NCI-H2081 treated with DMSO at 0.1 percent for 48 hours (cell line): ENCODE data around the gene ACOT12.

Experiments
- DNase-seq: peaks from one replicate; lab custom pipeline; 2025; lab: John Stamatoyannopoulos, UW

The ACOT12 gene

DNA sequence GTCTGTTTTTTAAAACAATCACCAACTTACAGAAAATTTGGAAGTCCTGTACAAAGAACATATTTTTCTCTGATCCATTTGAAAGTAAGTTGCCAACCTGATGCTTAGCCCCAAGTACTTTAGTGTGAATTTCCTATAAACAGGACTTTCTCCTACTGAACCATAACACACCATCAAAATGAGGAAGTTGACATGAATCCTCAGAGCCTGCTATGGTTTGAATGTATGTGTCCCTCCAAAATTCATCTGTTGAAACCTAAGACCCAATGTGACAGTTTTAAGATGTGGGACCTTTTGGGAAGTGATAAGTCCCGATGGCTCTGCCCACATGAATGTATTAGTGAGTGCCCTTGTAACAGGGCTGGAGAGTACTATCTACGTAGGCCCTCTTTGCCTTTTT, 6.4 kb upstream of the ACOT12 start:
- DNase-seq, result no peak

DNA sequence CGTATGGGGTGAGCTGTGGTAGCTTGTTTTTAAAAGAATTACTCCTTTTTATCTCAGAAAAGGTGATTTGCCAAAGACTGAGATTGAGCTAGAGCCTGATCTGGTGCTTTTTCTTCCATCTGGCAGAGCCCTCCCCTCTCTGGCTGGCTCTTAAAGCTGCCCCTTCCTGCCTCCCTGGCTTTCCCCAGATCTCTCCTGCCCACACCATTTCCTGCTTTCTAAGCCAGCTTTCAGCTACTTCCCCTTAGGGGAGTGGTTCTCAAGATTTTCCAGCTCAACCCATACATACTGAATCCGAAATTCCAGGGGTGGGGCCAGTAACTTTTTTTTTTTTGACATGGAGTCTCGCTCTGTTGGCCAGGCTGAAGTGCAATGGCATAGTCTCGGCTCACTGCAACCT, 4.8 kb upstream of the ACOT12 start:
- DNase-seq, result no peak

DNA sequence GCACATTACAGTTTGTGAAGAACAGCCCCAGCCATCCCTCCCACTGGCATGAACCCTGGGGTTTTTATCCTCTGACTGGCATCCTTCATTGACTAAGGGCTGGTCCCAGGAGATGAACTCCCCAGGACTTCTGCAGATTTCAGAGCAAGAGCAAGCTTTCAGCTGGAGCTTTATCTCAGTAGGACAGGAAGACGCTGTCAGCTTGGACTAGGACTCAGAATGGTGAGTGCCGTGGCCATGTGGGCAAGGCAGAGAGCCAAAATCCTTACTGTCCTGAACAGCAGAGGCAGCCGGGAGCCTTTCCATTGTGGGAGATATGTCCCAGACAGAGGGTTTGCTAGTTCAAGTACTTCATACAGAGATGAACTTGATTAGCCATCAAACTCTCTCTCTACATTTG, 3.2 kb upstream of the ACOT12 start:
- DNase-seq, result no peak

DNA sequence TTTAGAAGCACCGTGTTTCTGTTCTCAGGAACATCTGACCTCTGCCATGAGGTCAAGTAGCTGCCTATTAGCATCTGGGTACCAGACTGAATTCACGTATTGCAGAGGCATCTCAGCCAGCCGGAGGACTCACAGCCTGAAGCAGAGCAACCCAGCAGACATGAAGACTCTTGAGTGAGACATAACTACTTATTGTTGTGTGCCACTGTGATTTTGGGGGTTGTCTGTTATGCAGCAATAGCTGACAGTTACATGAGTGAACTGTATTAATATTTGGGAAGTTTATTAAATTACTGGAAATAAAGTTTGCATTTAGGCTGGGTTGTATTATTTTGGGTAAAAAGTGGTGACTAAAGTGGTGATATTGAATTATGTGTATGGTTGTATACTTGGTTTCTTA, 1.3 kb upstream of the ACOT12 start:
- no peak for DNase-seq

DNA sequence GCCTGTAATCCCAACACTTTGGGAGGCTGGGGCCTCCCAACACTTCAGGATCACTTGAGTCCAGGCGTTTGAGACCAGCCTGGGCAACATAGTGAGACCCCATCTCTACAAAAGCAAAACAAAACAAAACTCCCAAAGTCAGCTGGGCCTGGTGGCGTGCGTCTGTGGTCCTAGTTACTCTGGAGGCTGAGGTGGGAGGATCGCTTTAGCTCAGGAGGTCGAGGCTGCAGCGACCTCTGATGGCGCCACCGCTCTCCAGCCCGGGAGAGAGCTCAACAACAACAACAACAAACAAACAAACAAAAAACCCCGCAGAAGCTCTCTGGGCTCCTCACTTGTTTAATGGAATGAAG, 528 bp downstream of the ACOT12 start:
- no peak for DNase-seq

DNA sequence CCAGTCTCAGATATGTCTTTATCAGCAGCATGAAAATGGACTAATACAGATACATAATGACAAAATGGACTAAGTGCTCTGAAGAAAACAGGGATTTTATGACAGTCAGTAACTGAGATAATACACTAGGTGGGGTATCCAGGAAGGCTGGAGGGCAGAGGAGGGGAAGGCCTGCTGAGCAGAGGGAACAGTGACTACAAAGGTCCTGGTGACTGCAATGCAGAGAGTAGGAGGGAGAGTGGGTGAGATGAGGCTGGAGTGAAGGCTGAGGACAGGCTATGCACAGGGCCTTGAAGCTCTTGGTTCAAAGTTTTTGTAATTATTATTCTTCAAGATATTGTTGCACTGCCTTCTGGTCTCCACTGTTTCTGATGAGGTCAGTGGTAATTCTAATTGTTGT, 4.9 kb downstream of the ACOT12 start:
- no peak for DNase-seq

DNA sequence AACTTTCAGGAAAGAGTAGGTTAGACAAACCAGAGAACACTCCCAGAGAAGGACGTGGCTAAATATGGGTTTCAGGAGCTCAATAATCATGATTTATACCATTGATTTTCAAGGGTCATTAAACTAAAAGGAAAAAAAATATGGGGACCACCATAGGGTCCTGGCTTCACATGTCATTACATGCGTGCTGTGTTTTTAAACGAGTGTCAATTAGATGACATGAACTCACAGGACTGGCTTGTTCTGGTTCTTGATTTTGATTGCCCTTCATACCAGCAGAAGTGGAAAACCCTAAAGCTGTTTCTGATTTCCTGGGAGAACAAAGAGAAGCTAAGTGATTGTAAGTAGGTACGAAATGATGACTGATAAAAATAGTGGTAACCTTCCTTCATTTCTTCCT, 5.8 kb downstream of the ACOT12 start:
- DNase-seq, result no peak

DNA sequence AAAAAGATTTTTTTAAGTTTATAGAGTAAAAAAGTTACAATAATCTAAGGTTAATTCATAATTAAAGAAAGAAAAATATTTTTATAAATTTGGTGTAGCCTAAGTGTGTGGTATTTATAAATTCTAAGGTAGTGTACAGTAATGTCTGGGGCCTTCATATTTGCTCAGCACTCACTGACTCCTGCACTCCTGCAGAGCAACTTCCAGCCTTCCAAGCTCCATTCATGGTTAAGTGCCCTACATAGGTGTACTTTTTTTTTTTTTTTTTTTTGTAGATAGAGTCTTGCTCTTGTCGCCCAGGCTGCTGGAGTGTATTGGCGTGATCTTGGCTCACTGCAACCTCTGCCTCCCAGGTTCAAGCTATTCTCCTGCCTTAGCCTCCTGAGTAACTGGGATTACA, 10.1 kb downstream of the ACOT12 start:
- DNase-seq, result no peak

DNA sequence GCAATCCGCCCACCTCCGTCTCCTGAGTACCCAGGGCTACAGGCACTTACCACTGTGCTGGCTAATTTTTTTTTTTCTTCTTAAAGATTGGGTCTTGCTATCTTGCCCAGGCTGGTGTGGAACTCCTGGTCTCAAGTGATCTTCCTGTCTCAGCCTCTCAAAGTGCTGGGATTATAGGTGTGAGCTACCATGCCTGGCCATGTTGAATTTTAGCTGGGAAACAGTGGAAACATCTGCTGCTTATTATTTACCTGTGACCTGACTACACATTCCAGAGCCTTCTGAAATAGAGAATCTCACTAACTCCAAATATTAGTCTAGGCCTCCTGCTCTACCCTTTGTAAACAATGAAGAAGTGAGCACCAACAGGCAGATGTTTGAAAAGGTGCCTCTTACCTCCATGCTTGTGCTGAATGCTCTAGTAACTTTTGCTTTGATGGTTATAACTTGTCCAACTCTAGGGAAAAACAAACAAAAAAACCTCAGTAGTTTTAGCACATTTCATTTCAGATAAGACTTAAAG, 22.5 kb downstream of the ACOT12 start:
- no peak for DNase-seq

DNA sequence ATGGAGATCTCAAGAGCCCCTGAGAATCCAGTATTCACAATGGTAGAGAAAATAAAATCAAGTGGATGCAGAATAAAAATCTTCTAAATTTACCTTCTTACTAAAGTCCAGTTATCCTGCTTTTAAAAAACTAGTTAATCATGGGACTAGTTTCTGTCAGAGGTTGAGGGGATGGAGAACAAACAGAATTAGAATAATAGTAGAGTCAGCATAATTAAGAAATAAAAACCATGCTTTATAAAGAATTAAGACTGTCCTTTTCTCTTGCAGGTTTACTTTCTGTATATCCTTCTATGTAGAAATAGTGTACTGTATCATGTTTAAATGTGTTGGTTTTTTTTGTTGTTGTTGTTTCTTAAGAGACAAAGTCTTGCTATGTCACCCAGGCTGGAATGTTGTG, 23.0 kb downstream of the ACOT12 start:
- DNase-seq, result no peak

DNA sequence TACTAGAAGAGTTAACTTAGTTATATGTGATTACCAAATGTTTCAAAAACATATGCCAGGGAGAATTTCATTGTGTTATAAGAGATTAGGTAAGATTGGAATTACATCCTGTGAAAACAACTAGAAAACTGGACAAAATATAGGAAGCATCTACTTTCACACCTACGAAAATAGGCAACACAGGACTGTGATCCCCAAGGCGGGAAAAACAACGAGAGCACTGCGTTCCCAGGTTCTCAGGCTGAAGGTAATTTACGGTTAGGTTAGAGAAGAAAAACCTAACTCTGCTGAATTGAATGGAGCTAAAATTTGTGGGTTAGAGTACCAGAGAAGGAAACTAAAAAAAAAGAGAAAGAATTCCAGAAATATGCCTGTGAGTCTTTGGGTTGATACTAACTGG, 28.4 kb downstream of the ACOT12 start:
- no peak for DNase-seq

DNA sequence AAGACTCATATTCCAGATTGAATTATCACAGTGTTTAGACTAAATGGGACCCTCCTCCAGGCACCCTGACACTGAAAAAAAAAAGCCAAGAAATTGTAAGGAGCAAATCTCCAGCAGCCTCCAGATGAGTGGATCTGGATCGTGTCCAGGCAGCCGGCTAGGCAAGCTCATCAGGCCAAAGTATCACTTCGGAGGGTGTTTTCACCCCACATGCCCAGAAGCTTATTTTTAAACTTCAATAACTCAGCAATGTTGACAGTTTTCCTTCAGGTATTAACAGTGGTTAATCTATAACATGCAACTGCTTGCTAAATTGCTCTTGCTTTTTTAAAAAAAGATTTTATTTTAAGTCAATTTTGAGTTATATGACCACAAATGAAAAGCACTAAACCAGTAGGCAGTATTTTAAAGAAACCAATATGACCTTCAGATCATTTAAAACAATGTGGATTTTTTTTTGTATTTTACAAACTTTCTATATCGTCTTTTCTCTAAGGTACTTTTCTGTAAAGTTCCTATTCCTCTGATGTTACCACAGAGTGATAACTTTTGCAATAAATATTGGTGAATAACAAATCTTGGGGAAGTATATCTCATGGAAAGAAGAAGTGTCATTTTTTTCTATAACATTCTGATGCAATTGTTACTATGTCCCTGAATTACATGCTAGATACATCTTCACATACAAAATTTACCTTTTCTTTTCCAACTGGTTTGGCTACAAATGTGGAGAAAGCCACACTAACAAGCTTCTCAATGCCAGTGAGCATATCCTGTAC, 30.7 kb downstream of the ACOT12 start:
- DNase-seq, result no peak

DNA sequence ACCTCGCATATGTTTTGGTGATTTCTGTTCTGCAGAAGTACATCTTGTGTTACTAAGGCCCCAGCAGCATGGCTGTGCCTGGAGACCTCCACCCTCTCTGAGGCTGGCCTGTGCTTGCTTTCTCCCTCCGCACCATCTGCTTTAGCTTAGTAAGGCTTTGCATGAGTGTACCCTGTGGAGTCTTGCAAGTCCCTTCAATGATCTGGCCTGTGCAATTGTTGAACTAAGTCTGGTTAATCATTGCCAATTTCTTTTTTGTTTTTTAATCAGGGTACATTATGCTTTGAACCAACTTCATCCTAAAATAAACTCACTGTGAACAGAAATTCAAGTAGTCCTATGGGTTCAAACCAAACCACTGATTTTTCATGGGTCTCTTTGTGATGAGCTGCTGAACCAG, 32.3 kb downstream of the ACOT12 start:
- DNase-seq, result no peak

DNA sequence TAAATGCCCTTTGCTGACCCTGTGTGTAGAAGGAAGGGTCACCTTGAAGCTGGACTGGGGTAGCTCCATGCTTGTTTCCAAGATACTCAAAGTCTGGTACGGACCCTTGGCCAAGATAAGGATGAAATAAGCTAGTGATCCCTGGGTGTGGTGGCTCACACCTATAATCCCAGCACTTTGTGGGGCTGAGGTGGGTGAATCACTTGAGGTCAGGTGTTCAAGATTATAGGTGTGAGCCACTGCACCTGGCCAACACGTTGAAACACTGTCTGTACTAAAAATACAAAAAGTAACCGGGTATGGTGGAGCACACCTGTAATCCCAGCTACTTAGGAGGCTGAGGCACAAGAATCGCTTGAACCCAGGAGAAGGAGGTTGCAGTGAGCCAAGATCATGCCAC, 33.3 kb downstream of the ACOT12 start:
- DNase-seq, result no peak

DNA sequence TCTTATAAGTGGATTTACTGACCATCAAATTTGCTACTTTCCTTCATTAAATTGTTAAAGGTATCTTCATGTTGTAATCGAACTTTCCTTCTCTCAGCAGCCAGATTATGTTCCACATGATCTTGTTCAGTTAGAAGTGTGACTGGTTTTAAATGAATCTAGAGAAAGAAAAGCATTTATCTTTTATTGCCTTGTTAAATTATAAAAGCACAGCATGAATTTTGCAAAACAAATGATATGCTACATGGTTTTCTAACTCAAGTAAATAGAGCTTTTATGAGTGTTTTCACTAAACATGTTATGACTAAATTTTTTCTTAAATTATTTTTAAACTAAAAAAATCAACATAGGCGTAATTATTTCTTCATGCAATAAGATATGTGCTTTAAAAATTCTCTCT, 34.1 kb downstream of the ACOT12 start:
- no peak for DNase-seq

DNA sequence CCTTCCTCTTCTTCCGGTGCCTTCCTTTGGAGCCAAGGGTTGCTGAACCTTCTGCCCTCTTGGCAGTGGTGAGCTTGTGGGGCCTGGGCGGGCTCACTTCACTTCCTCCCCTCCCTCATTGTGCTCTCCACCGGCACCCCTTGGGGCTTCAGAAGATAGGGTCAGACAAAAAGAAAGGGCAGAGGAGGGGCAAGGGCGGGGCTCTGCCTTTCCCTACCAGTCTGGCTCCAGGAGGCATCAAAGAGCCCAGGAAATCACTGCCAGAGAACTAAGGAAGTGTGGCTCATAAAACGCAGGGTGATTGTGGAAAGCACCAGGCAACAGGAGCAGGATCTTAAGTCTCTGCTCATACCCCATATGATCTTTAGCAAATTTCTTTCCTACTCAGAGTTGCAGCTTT, 34.8 kb downstream of the ACOT12 start:
- no peak for DNase-seq

DNA sequence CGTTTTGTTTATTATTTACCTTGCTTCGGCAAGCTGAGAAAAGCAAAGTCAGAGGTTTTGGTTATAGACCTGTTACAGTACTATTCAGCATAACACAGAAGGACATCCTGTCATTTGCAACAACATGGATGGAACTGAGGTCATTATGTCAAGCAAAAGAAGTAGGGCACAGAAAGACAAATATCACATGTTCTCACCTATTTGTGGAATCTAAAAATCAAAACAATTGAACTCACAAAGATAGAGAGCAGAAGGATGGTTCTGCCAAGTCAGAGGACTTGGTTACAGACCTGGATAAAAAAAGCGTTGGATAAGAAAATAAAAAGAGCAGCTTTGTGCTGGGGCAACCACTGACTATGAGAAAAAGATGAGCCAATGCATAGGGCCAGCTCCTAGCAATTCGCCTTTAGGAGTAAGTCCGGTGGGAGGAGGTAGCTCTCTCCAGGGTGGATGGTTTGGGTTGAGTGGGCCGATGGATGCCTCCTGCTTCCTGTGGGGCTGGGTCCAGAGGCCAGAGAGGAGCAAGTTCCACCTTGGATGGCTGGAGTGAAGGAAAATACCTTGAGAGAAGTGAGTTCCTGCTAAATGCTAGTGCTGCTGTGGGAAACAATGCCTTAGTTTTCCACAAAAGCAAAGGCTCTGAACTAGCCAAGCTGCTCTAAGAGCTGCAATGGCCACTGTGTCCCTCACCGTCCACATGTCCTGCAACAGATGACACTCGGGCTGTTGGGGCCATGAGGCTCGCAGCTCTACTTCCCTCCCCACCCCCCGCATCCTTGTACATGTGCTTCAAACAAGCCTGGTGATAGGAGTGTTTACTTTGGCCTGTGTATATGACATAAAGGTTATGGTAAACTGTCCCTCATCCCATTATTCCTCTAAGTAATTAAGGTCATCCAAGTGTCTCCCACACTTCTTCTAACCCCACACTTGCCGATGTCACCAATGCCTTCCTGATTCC, 38.4 kb downstream of the ACOT12 start:
- no peak for DNase-seq

DNA sequence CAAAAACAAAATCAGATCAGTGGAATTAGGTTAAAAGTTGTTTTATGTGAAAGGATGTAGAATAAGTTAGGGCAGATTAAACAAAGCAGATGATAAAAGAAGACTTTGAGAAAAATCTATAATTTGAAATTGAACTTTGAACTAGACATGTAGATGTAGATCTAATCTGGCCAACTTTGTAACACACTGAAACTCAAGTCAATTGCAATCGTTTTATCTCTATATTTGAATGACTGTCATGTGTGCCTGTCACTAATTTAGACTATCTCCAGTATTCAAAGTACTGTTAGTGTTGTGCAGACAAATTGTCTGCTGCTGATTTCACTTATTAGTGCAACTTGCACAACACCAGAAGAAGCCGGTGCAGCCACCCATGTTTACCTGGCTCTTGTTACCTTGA, 39.8 kb downstream of the ACOT12 start:
- no peak for DNase-seq

DNA sequence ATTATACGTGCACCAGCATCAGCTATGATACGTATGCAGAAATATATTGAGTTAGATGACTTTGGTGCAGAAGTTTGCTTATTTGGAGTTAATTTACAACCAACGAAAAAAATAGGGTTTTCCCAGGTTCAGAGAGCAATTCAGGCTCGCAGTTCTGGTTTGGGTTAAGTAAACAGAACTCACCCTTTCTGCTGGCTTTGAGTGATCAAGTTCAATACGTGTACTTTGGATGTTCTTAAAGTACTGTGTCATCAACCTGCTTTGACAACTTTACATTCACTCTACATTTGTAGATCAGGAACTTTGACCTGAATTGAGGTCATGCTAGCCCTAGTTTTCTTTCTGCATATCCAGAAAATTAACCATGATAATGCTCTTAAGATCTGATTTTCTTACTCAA, 40.7 kb downstream of the ACOT12 start:
- no peak for DNase-seq

DNA sequence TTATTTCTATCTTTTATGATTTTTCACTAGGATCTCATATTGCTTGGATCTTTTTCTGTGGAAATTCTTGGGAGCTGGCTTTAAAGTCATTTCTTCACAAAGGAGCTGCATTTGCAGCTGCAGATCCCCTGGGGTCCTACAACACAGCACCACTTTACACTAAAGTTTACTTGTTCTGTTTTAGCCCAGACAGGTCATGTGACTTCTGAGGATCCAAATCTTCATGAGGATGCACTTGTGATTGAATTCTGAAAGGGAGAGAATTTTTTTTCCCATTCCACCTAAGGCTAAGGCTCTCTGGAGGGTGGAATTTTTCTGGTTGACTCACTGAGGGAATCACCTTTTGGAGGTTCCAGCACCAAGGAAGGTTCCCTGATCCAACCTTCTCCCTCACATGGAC, 43.4 kb downstream of the ACOT12 start:
- no peak for DNase-seq

DNA sequence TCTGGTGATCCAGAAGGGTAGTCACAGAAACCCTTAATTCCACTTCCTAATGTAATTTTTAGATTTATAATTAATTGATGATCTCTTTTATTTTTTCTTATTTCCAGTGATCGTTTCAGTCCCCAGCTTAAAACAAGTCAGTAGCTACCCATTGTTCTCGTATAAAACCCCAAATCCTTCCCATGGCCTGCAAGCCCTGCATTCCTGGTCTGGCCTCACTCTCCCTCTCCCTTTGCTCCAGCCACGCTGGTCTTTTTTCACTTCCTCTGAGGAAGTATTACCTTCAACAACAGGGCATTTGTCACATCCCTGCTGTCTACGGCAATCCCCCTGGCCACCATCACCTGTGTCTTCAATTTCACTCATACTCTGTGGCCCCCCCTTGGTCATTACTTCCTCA, 44.8 kb downstream of the ACOT12 start:
- DNase-seq, result no peak

DNA sequence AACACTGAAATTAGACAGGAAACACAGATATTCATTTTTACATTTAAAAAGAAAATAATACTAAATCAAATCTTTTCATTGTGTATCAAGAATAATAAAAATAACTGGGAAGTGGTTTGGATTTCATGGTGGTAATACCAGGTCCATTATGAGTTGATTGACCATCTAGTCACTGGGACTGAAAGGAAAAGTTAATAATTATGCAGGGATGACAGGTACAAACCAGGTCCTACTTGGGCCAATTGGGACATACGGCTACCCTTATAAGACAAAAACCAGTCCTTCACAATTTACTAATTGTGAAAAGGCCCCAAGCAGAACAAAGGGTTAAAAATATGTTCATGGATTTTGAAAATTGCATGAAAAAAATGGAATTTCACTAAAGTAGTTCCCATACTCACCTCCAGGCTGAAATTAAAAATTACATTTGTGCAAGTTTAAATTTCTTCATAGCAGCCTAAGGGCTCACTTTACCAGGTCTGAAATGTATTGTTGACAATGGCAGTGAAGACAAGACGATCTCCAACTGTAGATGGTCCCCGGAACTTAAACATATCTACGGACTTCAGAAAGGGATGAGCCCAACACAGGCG, 48.4 kb downstream of the ACOT12 start:
- no peak for DNase-seq

DNA sequence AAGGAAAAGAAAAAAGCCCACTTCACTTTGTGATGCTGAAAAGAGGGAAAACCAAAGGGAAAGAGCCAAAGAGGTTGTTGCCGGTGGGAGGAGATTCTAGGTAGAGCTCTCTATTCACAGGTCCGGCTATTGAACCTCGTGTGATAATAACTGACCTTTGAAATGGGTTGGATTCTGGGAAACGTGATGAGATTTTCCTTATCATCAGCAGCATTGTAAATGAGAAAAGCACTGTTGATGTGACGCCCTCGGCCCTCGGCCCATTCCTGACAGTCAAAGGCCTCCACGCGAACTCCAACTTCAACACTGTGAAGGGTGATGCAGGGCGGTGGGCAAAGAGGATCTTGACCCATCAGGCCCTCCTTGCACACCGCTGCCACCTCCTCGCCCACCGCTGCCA, 49.2 kb downstream of the ACOT12 start:
- no peak for DNase-seq
